ENCODE measurements around the gene VWA5B2. TPM values are rescaled to one million over a fixed set of nuclear protein-coding genes. Genes with fewer than 3 reads are reported as not detected.

The VWA5B2 gene
- total RNA-seq, 2 donors from 2014 or later = 0.07 TPM; not detected in 1

DNA sequence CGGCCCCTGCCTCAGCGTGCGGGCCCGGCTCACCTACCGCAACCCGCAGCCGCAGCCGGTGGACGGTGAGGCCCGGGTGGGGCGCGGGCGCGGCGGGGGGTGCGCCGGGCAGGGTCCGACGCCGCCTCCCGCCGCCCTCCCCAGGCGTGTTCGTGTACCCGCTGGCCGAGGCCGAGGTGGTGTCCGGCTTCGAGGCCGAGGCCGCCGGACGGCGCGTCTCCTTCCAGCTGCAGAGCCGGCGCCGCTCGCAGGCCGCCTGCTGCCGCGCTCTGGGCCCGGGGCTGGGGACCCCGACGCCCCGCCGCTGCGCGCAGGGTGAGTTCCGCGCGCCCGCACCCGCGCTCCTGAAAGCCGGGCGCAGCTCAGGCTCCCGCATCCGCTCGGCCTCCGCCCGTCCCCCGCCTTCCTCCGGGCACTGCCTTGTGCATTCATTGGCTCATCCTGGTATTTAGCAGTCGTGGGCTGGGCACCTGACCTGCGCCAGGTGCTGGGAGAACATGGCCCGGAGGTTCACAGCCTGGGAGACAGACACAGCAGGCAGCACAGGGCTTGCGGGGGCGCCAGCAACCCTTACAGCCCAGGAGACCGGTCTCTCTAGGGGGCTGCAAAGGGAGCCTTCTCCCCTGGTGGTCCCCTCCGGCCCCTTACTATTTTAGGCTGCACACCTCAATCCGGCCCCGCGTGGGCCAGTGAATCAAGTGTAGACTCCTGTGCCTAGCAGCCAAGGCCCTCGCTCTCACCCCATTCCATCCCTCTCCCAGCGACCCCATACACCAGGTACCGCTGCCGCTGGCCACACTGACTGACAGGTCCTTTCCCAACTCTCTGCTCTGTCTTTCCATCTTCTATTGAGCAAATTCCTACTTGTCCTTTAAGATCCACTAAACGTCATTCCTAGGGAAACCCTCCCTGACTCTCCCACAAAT, 1.5 kb downstream of the VWA5B2 start:
- H3K9me3 Mint-ChIP-seq = no peaks in the 10 kb centered on the region
- no peaks in the 10 kb centered on the region for H3K36me3 Mint-ChIP-seq (ENCODE audit: insufficient read depth in 2 of 2)
- peaks cover 5% of the 10 kb centered on the region for H3K4me1 Mint-ChIP-seq (ENCODE audit: low read depth)
- H3K27me3 Mint-ChIP-seq (ENCODE audit: low read depth) = peaks cover 50% of the 10 kb centered on the region
- ATAC-seq (replicated peaks in 1 of 2) = no peak
- DNase-seq = no peak
- H3K27ac Mint-ChIP-seq = no peak overlapping the region
- peak overlapping the region; percentile 49 to 65 for H3K4me3 Mint-ChIP-seq

DNA sequence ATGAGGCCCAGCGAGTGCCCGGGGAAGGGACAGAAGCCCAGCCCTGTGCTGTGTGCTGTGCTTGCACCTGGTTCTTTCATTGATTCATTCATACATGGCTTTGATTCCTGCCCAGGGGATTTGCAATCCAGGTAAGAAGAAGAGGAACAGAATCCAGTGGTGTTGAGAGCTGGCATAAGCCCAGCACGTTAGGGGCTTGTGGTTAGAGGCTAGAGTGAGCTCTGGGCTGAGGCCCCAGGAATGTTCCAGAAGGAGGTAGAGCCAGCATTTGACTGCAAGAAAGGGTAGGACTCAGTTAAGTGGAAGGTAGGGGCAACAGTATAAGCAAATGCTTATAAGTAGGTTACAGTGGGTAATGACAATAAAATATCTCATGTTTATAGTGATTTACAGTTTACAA, 2.3 kb downstream of the VWA5B2 start:
- no peak for ATAC-seq (replicated peaks in 1 of 2)
- no peak for DNase-seq
- peaks cover 43% of the 10 kb centered on the region for H3K27me3 Mint-ChIP-seq (ENCODE audit: low read depth)
- H3K9me3 Mint-ChIP-seq = no peaks in the 10 kb centered on the region
- no peaks in the 10 kb centered on the region for H3K36me3 Mint-ChIP-seq (ENCODE audit: insufficient read depth in 2 of 2)
- H3K27ac Mint-ChIP-seq = no peak overlapping the region
- H3K4me3 Mint-ChIP-seq = peak overlapping the region; percentile 49 to 65
- H3K4me1 Mint-ChIP-seq (ENCODE audit: low read depth) = peaks cover 5% of the 10 kb centered on the region

GRCh38 chr3:184233127-184233843, 3.9 kb downstream of the VWA5B2 start:
- no peak for ATAC-seq (replicated peaks in 1 of 2)
- H3K4me3 Mint-ChIP-seq = no peak overlapping the region
- peaks cover 30% of the 10 kb centered on the region for H3K27me3 Mint-ChIP-seq (ENCODE audit: low read depth)
- no peaks in the 10 kb centered on the region for H3K36me3 Mint-ChIP-seq (ENCODE audit: insufficient read depth in 2 of 2)
- H3K4me1 Mint-ChIP-seq (ENCODE audit: low read depth) = peaks cover 5% of the 10 kb centered on the region
- DNase-seq = no peak
- H3K9me3 Mint-ChIP-seq = no peaks in the 10 kb centered on the region
- H3K27ac Mint-ChIP-seq = no peak overlapping the region

GRCh38 chr3:184234224-184234623, 4.8 kb downstream of the VWA5B2 start:
- H3K4me3 Mint-ChIP-seq = no peak overlapping the region
- H3K27me3 Mint-ChIP-seq (ENCODE audit: low read depth) = peaks cover 21% of the 10 kb centered on the region
- ATAC-seq (replicated peaks in 1 of 2) (no peak), DNase-seq (no peak)
- no peaks in the 10 kb centered on the region for H3K9me3 Mint-ChIP-seq
- H3K4me1 Mint-ChIP-seq (ENCODE audit: low read depth) = no peaks in the 10 kb centered on the region
- no peaks in the 10 kb centered on the region for H3K36me3 Mint-ChIP-seq (ENCODE audit: insufficient read depth in 2 of 2)
- no peak overlapping the region for H3K27ac Mint-ChIP-seq

DNA sequence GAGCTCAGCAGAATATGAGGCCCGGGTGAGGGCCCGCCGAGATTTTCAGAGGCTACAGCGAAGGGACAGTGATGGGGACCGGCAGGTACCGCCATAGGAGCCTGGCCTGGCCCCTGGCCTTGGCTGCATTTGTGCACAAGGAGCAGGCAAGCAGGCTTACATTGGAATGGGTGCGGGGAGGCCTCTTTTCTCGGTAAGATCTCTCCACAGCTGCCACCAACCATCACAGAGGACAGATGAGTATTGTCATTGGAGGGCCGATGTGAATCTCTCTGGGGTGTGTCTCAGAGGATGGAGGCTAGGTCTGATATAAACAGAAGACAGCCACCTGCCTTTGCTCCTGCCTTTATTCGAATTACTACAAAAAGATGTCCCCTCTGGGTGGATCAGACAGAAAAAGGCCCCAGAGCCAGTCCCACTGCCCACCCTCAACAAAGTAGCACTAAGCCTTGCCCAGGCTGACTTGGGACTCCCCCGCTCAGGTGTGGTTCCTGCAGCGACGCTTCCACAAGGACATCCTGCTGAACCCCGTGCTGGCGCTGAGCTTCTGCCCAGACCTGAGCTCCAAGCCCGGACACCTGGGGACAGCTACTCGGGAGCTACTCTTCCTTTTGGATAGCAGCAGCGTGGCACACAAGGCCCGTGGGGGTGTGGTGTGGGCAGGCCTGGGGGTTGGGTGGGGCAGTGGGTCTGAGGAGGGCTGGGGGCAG, 5.4 kb downstream of the VWA5B2 start:
- DNase-seq = no peak
- Mint-ChIP-seq H3K27me3 (ENCODE audit: low read depth) (peaks cover 21% of the 10 kb centered on the region), H3K4me3 (no peak overlapping the region)

GRCh38 chr3:184235381-184236032, 6.1 kb downstream of the VWA5B2 start:
- Mint-ChIP-seq H3K4me1 (ENCODE audit: low read depth) (peaks cover 7% of the 10 kb centered on the region), H3K4me3 (no peak overlapping the region), H3K27me3 (ENCODE audit: low read depth) (peaks cover 21% of the 10 kb centered on the region), H3K9me3 (no peaks in the 10 kb centered on the region), H3K36me3 (ENCODE audit: insufficient read depth in 2 of 2) (no peaks in the 10 kb centered on the region), H3K27ac (no peak overlapping the region)
- DNase-seq (no peak), ATAC-seq (replicated peaks in 1 of 2) (no peak)

More for the DNA sequence above, 5.4 kb downstream of the VWA5B2 start:
- no peak overlapping the region for H3K27ac Mint-ChIP-seq
- H3K4me1 Mint-ChIP-seq (ENCODE audit: low read depth) = peaks cover 2% of the 10 kb centered on the region
- no peak for ATAC-seq (replicated peaks in 1 of 2)
- no peaks in the 10 kb centered on the region for H3K9me3 Mint-ChIP-seq
- no peaks in the 10 kb centered on the region for H3K36me3 Mint-ChIP-seq (ENCODE audit: insufficient read depth in 2 of 2)

DNA sequence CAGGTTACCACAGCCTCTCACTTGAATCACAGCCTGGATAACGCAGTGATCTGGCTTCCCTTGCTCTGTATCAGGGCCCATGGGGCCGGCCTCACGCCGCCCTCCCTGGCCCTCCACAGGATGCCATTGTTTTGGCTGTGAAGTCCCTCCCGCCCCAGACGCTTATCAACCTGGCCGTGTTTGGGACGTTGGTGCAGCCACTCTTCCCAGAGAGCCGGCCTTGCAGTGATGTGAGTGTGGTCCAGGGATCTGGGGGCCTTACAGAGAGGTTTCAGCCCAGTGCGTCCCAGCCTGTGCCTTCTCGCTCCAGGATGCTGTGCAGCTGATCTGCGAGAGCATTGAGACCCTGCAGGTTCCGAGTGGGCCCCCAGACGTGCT, 6.6 kb downstream of the VWA5B2 start:
- Mint-ChIP-seq H3K4me1 (ENCODE audit: low read depth) (peaks cover 7% of the 10 kb centered on the region), H3K27ac (no peak overlapping the region), H3K36me3 (ENCODE audit: insufficient read depth in 2 of 2) (no peaks in the 10 kb centered on the region), H3K27me3 (ENCODE audit: low read depth) (peaks cover 19% of the 10 kb centered on the region), H3K4me3 (no peak overlapping the region), H3K9me3 (no peaks in the 10 kb centered on the region)
- ATAC-seq (replicated peaks in 1 of 2) (no peak), DNase-seq (no peak)

DNA sequence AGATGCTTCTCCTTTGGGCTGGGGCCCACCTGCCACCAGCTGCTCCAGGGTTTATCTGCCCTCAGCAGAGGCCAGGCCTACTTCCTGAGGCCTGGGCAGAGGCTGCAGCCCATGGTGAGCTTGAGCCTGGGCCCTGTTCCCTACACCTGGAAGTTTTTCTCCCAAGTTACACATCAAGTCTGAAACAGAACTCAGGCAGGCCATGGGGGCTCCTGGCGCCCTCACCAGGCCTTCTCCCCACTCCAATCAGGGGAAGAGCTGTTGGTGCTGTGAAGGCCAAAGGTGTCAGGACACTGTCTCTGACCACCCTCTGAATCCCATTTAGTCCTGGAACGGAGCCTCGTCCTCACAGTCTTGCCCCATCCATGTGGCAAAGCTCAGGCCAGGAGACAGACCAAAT, 7.3 kb downstream of the VWA5B2 start:
- no peak for ATAC-seq (replicated peaks in 1 of 2)
- Mint-ChIP-seq H3K4me3 (no peak overlapping the region), H3K4me1 (ENCODE audit: low read depth) (peaks cover 7% of the 10 kb centered on the region), H3K27ac (no peak overlapping the region), H3K36me3 (ENCODE audit: insufficient read depth in 2 of 2) (no peaks in the 10 kb centered on the region), H3K9me3 (no peaks in the 10 kb centered on the region), H3K27me3 (ENCODE audit: low read depth) (peaks cover 12% of the 10 kb centered on the region)
- DNase-seq = no peak

- Mint-ChIP-seq H3K27ac (no peak overlapping the region), H3K4me1 (ENCODE audit: low read depth) (peaks cover 7% of the 10 kb centered on the region), H3K27me3 (ENCODE audit: low read depth) (peaks cover 7% of the 10 kb centered on the region), H3K9me3 (no peaks in the 10 kb centered on the region), H3K4me3 (no peak overlapping the region), H3K36me3 (ENCODE audit: insufficient read depth in 2 of 2) (no peaks in the 10 kb centered on the region)
- no peak for DNase-seq
- ATAC-seq (replicated peaks in 1 of 2) = no peak
These were observed 7.8 kb downstream of the VWA5B2 start for GRCh38 chr3:184237211-184237610.

DNA sequence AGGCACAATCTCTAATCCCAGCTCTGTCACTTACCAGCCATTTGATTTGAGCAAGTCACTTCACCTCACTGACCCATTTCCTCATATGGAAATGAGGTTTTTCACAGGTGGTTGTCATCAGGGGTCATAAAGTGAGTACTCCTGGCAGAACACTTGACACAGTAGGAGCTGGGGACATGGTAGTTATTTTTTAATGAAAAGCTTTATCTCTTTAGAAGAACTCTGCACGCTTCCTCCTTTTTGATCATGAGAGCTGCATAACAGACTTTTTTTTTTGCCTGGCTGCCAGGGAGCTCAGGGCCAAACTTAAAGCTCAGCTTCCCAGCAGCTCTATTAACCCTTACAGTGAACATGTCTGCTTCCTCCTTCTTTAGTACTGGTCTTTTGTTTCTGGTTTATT, 8.4 kb downstream of the VWA5B2 start:
- Mint-ChIP-seq H3K27me3 (ENCODE audit: low read depth) (peaks cover under 1% of the 10 kb centered on the region), H3K36me3 (ENCODE audit: insufficient read depth in 2 of 2) (peaks cover under 1 to 2% of the 10 kb centered on the region in 2 donors), H3K4me3 (no peak overlapping the region), H3K4me1 (ENCODE audit: low read depth) (peaks cover 7% of the 10 kb centered on the region), H3K9me3 (no peaks in the 10 kb centered on the region), H3K27ac (no peak overlapping the region)
- ATAC-seq (replicated peaks in 1 of 2) (no peak), DNase-seq (no peak)

DNA sequence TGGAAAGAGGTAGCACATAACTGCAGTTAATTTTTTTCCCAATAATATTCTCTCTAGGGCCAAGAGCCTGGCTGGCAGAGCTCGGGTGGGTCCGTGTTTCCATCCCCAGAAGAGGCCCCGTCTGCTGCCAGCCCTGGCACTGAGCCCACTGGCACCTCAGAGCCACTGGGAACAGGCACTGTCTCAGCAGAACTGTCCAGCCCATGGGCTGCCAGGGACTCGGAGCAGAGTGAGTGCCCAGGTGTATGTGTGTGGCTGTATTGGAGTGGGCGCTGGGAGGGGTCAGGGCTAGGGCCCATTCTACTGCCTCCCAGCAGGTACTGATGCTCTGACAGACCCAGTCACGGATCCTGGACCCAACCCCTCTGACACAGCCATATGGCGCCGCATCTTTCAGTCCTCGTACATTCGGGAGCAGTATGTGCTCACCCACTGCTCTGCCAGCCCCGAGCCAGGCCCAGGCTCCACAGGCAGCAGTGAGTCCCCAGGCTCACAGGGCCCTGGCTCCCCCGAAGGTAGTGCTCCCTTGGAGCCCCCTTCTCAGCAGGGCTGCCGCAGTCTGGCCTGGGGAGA, 8.9 kb downstream of the VWA5B2 start:
- no peak for DNase-seq
- H3K9me3 Mint-ChIP-seq = no peaks in the 10 kb centered on the region
- H3K27me3 Mint-ChIP-seq (ENCODE audit: low read depth) = no peaks in the 10 kb centered on the region
- no peak overlapping the region for H3K4me3 Mint-ChIP-seq
- no peak overlapping the region for H3K27ac Mint-ChIP-seq
- no peak for ATAC-seq (replicated peaks in 1 of 2)
- peaks cover 2 to 3% of the 10 kb centered on the region in 2 donors for H3K36me3 Mint-ChIP-seq (ENCODE audit: insufficient read depth in 2 of 2)
- H3K4me1 Mint-ChIP-seq (ENCODE audit: low read depth) = peaks cover 7% of the 10 kb centered on the region

- Mint-ChIP-seq H3K4me3 (no peak overlapping the region), H3K9me3 (no peaks in the 10 kb centered on the region), H3K27me3 (ENCODE audit: low read depth) (no peaks in the 10 kb centered on the region), H3K36me3 (ENCODE audit: insufficient read depth in 2 of 2) (peaks cover 2 to 3% of the 10 kb centered on the region in 2 donors), H3K4me1 (ENCODE audit: low read depth) (peaks cover 7% of the 10 kb centered on the region), H3K27ac (no peak overlapping the region)
- ATAC-seq (replicated peaks in 1 of 2) (no peak), DNase-seq (no peak)
These were observed 9.8 kb downstream of the VWA5B2 start for GRCh38 chr3:184239221-184239620.

Data from activated T-cell treated with anti-CD3 and anti-CD28 coated beads, Interleukin-2, amount 50 U/mL, for 72 hours (primary cell).